ENCODE measurements around the gene STARD3NL. TPM values are rescaled to one million over a fixed set of nuclear protein-coding genes. Genes with fewer than 3 reads are reported as not detected.

The STARD3NL gene
- total and polyA plus RNA-seq, 10 of the 15 experiments (the other 5 are each of a cell fraction or from before 2014, with no cell fraction given) = 66.1 to 133 (median 85.7) TPM

- BruUV-seq (replicated peaks) = no TSS peak
- no peak for FAIRE-seq
- 70% methylated on average over 5 of the region's 5 CpGs for WGBS (ENCODE audit: insufficient coverage, insufficient replicate concordance, low lambda C conversion rate, missing lambda C conversion rate)
Measured at GRCh38 chr7:38206071-38206470, 28.0 kb downstream of the STARD3NL start.

More at GRCh38 chr7:38206071-38206470, 28.0 kb downstream of the STARD3NL start:
- H3K4me1 ChIP-seq (ENCODE audit: control insufficient read depth, insufficient read depth, low read length) = no peaks in the 10 kb centered on the region
- no peak for DNase-seq (ENCODE audit: low read depth, low spot score)
- H3K4me2 ChIP-seq (ENCODE audit: control insufficient read depth, insufficient read depth) = no peak overlapping the region
- no peak overlapping the region for H3K4me3 ChIP-seq
- peaks cover 5% of the 10 kb centered on the region for H3K79me2 ChIP-seq (ENCODE audit: control insufficient read depth, insufficient read depth, low read length)
- ChIA-PET POLR2A (no interaction called here), SMC1A (ENCODE audit: uncharacterized antibody, unreplicated experiment) (interaction anchor here (1.2 to 1.7 kb wide), 3 partner anchors 10 to 160 kb away, joined by 4 to 9 read pairs (median 4); no protein-coding TSS in a partner anchor), CTCF (interaction anchor here (1.0 to 2.3 kb wide), 3 partner anchors 10 to 98 kb away, joined by 3 to 18 read pairs (median 4); no protein-coding TSS in a partner anchor), RAD21 (ENCODE audit: unreplicated experiment) (interaction anchor here (1.3 to 1.5 kb wide), 2 partner anchors 10 to 20 kb away, joined by 3 to 5 read pairs; no protein-coding TSS in a partner anchor)
- TF ChIP-seq SPI1 (IDR thresholded peaks at IDR 0.05; ENCODE audit: borderline replicate concordance, insufficient read depth, low read depth, low read length) = no peak
- no peak for TF ChIP-seq FOS (IDR thresholded peaks at IDR 0.05; ENCODE audit: borderline replicate concordance, extremely low read depth, insufficient read length)
- no peak for TF ChIP-seq CUX1 (IDR thresholded peaks at IDR 0.05; ENCODE audit: insufficient replicate concordance, low read depth, low read length)
- TF ChIP-seq RELA (IDR thresholded peaks at IDR 0.05; ENCODE audit: borderline replicate concordance, partially characterized antibody) = no peak
- TF ChIP-seq, protein P1, sequence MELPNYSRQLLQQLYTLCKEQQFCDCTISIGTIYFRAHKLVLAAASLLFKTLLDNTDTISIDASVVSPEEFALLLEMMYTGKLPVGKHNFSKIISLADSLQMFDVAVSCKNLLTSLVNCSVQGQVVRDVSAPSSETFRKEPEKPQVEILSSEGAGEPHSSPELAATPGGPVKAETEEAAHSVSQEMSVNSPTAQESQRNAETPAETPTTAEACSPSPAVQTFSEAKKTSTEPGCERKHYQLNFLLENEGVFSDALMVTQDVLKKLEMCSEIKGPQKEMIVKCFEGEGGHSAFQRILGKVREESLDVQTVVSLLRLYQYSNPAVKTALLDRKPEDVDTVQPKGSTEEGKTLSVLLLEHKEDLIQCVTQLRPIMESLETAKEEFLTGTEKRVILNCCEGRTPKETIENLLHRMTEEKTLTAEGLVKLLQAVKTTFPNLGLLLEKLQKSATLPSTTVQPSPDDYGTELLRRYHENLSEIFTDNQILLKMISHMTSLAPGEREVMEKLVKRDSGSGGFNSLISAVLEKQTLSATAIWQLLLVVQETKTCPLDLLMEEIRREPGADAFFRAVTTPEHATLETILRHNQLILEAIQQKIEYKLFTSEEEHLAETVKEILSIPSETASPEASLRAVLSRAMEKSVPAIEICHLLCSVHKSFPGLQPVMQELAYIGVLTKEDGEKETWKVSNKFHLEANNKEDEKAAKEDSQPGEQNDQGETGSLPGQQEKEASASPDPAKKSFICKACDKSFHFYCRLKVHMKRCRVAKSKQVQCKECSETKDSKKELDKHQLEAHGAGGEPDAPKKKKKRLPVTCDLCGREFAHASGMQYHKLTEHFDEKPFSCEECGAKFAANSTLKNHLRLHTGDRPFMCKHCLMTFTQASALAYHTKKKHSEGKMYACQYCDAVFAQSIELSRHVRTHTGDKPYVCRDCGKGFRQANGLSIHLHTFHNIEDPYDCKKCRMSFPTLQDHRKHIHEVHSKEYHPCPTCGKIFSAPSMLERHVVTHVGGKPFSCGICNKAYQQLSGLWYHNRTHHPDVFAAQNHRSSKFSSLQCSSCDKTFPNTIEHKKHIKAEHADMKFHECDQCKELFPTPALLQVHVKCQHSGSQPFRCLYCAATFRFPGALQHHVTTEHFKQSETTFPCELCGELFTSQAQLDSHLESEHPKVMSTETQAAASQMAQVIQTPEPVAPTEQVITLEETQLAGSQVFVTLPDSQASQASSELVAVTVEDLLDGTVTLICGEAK (IDR thresholded peaks at IDR 0.05; ENCODE audit: borderline replicate concordance) = no peak
- in situ Hi-C loops (cut with MboI) (loop anchor here (25.0 kb wide), 1 partner anchor 131 kb away; no protein-coding TSS in a partner anchor), intact Hi-C loops (cut with micrococcal nuclease; ENCODE audit: unreplicated experiment) (no loop called here)
- H3K27ac ChIP-seq (ENCODE audit: control insufficient read depth, insufficient read depth) = no peak overlapping the region
- H3K36me3 ChIP-seq (ENCODE audit: control insufficient read depth in 2 of 2, insufficient read depth in 2 of 2, low read length in 1 of 2) = peaks cover 3 to 25% of the 10 kb centered on the region in 2 experiments
- H4K20me1 ChIP-seq (ENCODE audit: control insufficient read depth, insufficient read depth) = no peaks in the 10 kb centered on the region
- no peaks in the 10 kb centered on the region for H3K27me3 ChIP-seq (replicated peaks in 1 of 2; ENCODE audit: control insufficient read depth in 2 of 2, insufficient read depth in 2 of 2, low read length in 1 of 2)
- no peak for ATAC-seq
- no peaks in the 10 kb centered on the region for H3K9me3 ChIP-seq (replicated peaks; ENCODE audit: control insufficient read depth, insufficient read depth, low read length)
- H3K9ac ChIP-seq (ENCODE audit: control insufficient read depth, insufficient read depth, low read length) = no peak overlapping the region
- no peak overlapping the region for H2AFZ ChIP-seq (ENCODE audit: control insufficient read depth, low read depth, low read length)
